Measurements from ENCODE around the gene PCDH9. TPM values are rescaled to one million over a fixed set of nuclear protein-coding genes. Genes with fewer than 3 reads are reported as not detected.

PCDH9 gene
- total RNA-seq, 1 donor from 2014 or later = 1.7 TPM

- Mint-ChIP-seq H3K4me3 (ENCODE audit: low read depth) (no peak overlapping the region), H3K36me3 (ENCODE audit: insufficient read depth) (no peaks in the 10 kb centered on the region), H3K27me3 (no peaks in the 10 kb centered on the region), H3K4me1 (ENCODE audit: low read depth) (no peaks in the 10 kb centered on the region), H3K9me3 (ENCODE audit: low read depth) (no peaks in the 10 kb centered on the region), H3K27ac (no peak overlapping the region)
- no peak for TF ChIP-seq CTCF (IDR thresholded peaks at IDR 0.05; ENCODE audit: unreplicated experiment)
- no peak for DNase-seq (ENCODE audit: low spot score, unreplicated experiment)
These were observed 12.3 kb downstream of the PCDH9 start for GRCh38 chr13:67217880-67218279.

- H3K9me3 Mint-ChIP-seq (ENCODE audit: low read depth) = no peaks in the 10 kb centered on the region
- H3K4me3 Mint-ChIP-seq (ENCODE audit: low read depth) = no peak overlapping the region
- no peak for DNase-seq (ENCODE audit: low spot score, unreplicated experiment)
- no peak overlapping the region for H3K27ac Mint-ChIP-seq
- no peaks in the 10 kb centered on the region for H3K4me1 Mint-ChIP-seq (ENCODE audit: low read depth)
- H3K36me3 Mint-ChIP-seq (ENCODE audit: insufficient read depth) = no peaks in the 10 kb centered on the region
- TF ChIP-seq CTCF (IDR thresholded peaks at IDR 0.05; ENCODE audit: unreplicated experiment) = no peak
- no peaks in the 10 kb centered on the region for H3K27me3 Mint-ChIP-seq
These were observed 13.3 kb downstream of the PCDH9 start for GRCh38 chr13:67216864-67217263.

GRCh38 chr13:67210208-67210607 is 19.9 kb downstream of the PCDH9 start:
- no peak for DNase-seq (ENCODE audit: low spot score, unreplicated experiment)
- Mint-ChIP-seq H3K4me3 (ENCODE audit: low read depth) (no peak overlapping the region), H3K27ac (no peak overlapping the region)

GRCh38 chr13:67208552-67208951 is 21.6 kb downstream of the PCDH9 start:
- no peak overlapping the region for H3K27ac Mint-ChIP-seq
- H3K36me3 Mint-ChIP-seq (ENCODE audit: insufficient read depth) = no peaks in the 10 kb centered on the region
- no peak for DNase-seq (ENCODE audit: low spot score, unreplicated experiment)
- H3K4me1 Mint-ChIP-seq (ENCODE audit: low read depth) = no peaks in the 10 kb centered on the region
- H3K9me3 Mint-ChIP-seq (ENCODE audit: low read depth) = no peaks in the 10 kb centered on the region
- no peak overlapping the region for H3K4me3 Mint-ChIP-seq (ENCODE audit: low read depth)
- TF ChIP-seq CTCF (IDR thresholded peaks at IDR 0.05; ENCODE audit: unreplicated experiment) = no peak
- H3K27me3 Mint-ChIP-seq = no peaks in the 10 kb centered on the region

More at GRCh38 chr13:67210208-67210607, 19.9 kb downstream of the PCDH9 start:
- no peak for TF ChIP-seq CTCF (IDR thresholded peaks at IDR 0.05; ENCODE audit: unreplicated experiment)
- no peaks in the 10 kb centered on the region for H3K9me3 Mint-ChIP-seq (ENCODE audit: low read depth)
- no peaks in the 10 kb centered on the region for H3K36me3 Mint-ChIP-seq (ENCODE audit: insufficient read depth)
- no peaks in the 10 kb centered on the region for H3K27me3 Mint-ChIP-seq
- no peaks in the 10 kb centered on the region for H3K4me1 Mint-ChIP-seq (ENCODE audit: low read depth)

GRCh38 chr13:67204764-67205163 is 25.4 kb downstream of the PCDH9 start:
- no peak overlapping the region for H3K4me3 Mint-ChIP-seq (ENCODE audit: low read depth)
- no peak overlapping the region for H3K27ac Mint-ChIP-seq
- TF ChIP-seq CTCF (IDR thresholded peaks at IDR 0.05; ENCODE audit: unreplicated experiment) = no peak
- H3K36me3 Mint-ChIP-seq (ENCODE audit: insufficient read depth) = no peaks in the 10 kb centered on the region
- no peaks in the 10 kb centered on the region for H3K9me3 Mint-ChIP-seq (ENCODE audit: low read depth)
- H3K27me3 Mint-ChIP-seq = no peaks in the 10 kb centered on the region
- H3K4me1 Mint-ChIP-seq (ENCODE audit: low read depth) = no peaks in the 10 kb centered on the region
- no peak for DNase-seq (ENCODE audit: low spot score, unreplicated experiment)
